Mesothelial cell of epicardium (in vitro differentiated cells): Measurements from ENCODE around the gene GCAT. TPM values are rescaled to one million over a fixed set of nuclear protein-coding genes. Genes with fewer than 3 reads are reported as not detected.
A peak's percentile ranks its signal among the peaks of the same experiment; 100 is the strongest.

ENCODE experiments used
- DNase-seq, 2 experiments: peaks; one replicate each; pipeline ENCODE4 v3.0.0; 2021; ENCODE audit warnings: low spot score in 2 of 2; ENCODE audit not compliant: unreplicated experiment in 2 of 2
- H3K27ac Mint-ChIP-seq: 2 replicates; pipeline ENCODE4 v1.8.0; 2021; ENCODE audit warnings: mixed read lengths
- H3K27me3 Mint-ChIP-seq: 2 replicates; pipeline ENCODE4 v1.8.0; 2021; ENCODE audit warnings: low read depth, mixed read lengths
- H3K36me3 Mint-ChIP-seq: 2 replicates; pipeline ENCODE4 v1.8.0; 2021; ENCODE audit warnings: mixed read lengths
- H3K4me1 Mint-ChIP-seq: 2 replicates; pipeline ENCODE4 v1.8.0; 2021; ENCODE audit warnings: mixed read lengths
- H3K4me3 Mint-ChIP-seq: 2 replicates; pipeline ENCODE4 v1.8.0; 2021; ENCODE audit warnings: mild to moderate bottlenecking, moderate library complexity, mixed read lengths
- H3K9me3 Mint-ChIP-seq: 2 replicates; pipeline ENCODE4 v1.8.0; 2021; ENCODE audit warnings: mixed read lengths
- CTCF ChIP-seq: fragments of 200-600 bp; sonication (generic); IDR thresholded peaks from one replicate; pipeline ENCODE4 v1.5.0; 2021; ENCODE audit warnings: antibody characterized with exemption; ENCODE audit not compliant: unreplicated experiment
- total RNA-seq: library from RNA; stranded (reverse); gene quantifications from 3 replicates; pipeline ENCODE4 v1.2.1, GENCODE V29; 2021

The GCAT gene
- total RNA-seq, 1 donor from 2014 or later, result 12.5 TPM

GRCh38 chr22:37830093-37830842 lies 22.5 kb downstream of the GCAT start:
- Mint-ChIP-seq H3K27ac (no peak overlapping the region), H3K27me3 (peaks cover 6% of the 10 kb centered on the region)

GRCh38 chr22:37831472-37831871 lies 23.7 kb downstream of the GCAT start:
- TF ChIP-seq CTCF, result no peak
- Mint-ChIP-seq H3K27me3 (no peaks in the 10 kb centered on the region), H3K4me3 (no peak overlapping the region), H3K4me1 (peaks cover 1% of the 10 kb centered on the region), H3K9me3 (no peaks in the 10 kb centered on the region), H3K27ac (no peak overlapping the region), H3K36me3 (peaks cover 16% of the 10 kb centered on the region)
- DNase-seq, result no peak

More at GRCh38 chr22:37830093-37830842, 22.5 kb downstream of the GCAT start:
- TF ChIP-seq CTCF, result no peak
- H3K4me1 Mint-ChIP-seq, result peaks cover 3% of the 10 kb centered on the region
- no peak overlapping the region for H3K4me3 Mint-ChIP-seq
- peaks cover 16% of the 10 kb centered on the region for H3K36me3 Mint-ChIP-seq
- no peaks in the 10 kb centered on the region for H3K9me3 Mint-ChIP-seq
- no peak for DNase-seq

- Mint-ChIP-seq H3K36me3 (peaks cover 20% of the 10 kb centered on the region), H3K4me1 (no peaks in the 10 kb centered on the region)
- no peak for TF ChIP-seq CTCF
Observed at GRCh38 chr22:37832022-37832857, 24.5 kb downstream of the GCAT start.

GRCh38 chr22:37842015-37842793 lies 34.5 kb downstream of the GCAT start:
- peaks cover 3% of the 10 kb centered on the region for H3K9me3 Mint-ChIP-seq
- peak overlapping the region; percentile 53 for H3K27ac Mint-ChIP-seq
- no peaks in the 10 kb centered on the region for H3K27me3 Mint-ChIP-seq
- peaks cover 13% of the 10 kb centered on the region for H3K4me1 Mint-ChIP-seq
- H3K4me3 Mint-ChIP-seq, result peak overlapping the region; percentile 55
- peaks cover 13% of the 10 kb centered on the region for H3K36me3 Mint-ChIP-seq
- DNase-seq, result no peak
- TF ChIP-seq CTCF, result no peak

More at GRCh38 chr22:37832022-37832857, 24.5 kb downstream of the GCAT start:
- H3K4me3 Mint-ChIP-seq, result no peak overlapping the region
- no peak for DNase-seq
- H3K9me3 Mint-ChIP-seq, result no peaks in the 10 kb centered on the region
- no peak overlapping the region for H3K27ac Mint-ChIP-seq
- H3K27me3 Mint-ChIP-seq, result no peaks in the 10 kb centered on the region

GRCh38 chr22:37843741-37844089 lies 36.0 kb downstream of the GCAT start:
- H3K27ac Mint-ChIP-seq, result peak overlapping the region; percentile 91
- DNase-seq, result peak in 1 of 2 experiments; percentile 43
- peaks cover 22% of the 10 kb centered on the region for H3K4me1 Mint-ChIP-seq
- peaks cover 3% of the 10 kb centered on the region for H3K9me3 Mint-ChIP-seq
- no peak for TF ChIP-seq CTCF
- H3K36me3 Mint-ChIP-seq, result peaks cover 11% of the 10 kb centered on the region
- H3K27me3 Mint-ChIP-seq, result no peaks in the 10 kb centered on the region
- peak overlapping the region; percentile 79 for H3K4me3 Mint-ChIP-seq
